ENCODE data around the gene MRPL4.
A peak's percentile ranks its signal among the peaks of the same experiment; 100 is the strongest.

The MRPL4 gene

GRCh38 chr19:10286803-10287737 is 35.1 kb downstream of the MRPL4 start, which contains the start of gene ICAM4:
Gene ICAM4, plus strand, starts transcription at chr19:10286955. Its CDS starts 58 bp downstream, at chr19:10287013.
- DNase-seq, result peak in 1 of 58 donors; percentile 5

GRCh38 chr19:10288662-10289166 is 36.7 kb downstream of the MRPL4 start:
- peak in 27 of 58 donors; percentile 8 to 62 (median 35) for DNase-seq

- peak in 33 of 58 donors; percentile 11 to 86 (median 50) for DNase-seq
These were observed 37.3 kb downstream of the MRPL4 start for GRCh38 chr19:10289167-10289835.

- DNase-seq, result peak in 37 of 58 donors; percentile 11 to 86 (median 45)
These were observed 37.9 kb downstream of the MRPL4 start, which contains the start of gene ICAM5 for GRCh38 chr19:10289836-10290356. Gene ICAM5, plus strand, starts transcription at chr19:10289952. Its CDS starts 92 bp downstream, at chr19:10290044.

- DNase-seq, result peak in 6 of 58 donors; percentile 3 to 49 (median 25)
These were observed 38.4 kb downstream of the MRPL4 start for GRCh38 chr19:10290357-10290875.

GRCh38 chr19:10290876-10291553 is 39.0 kb downstream of the MRPL4 start:
- DNase-seq, result peak in 32 of 58 donors; percentile 7 to 68 (median 19)

GRCh38 chr19:10291554-10292205 is 39.7 kb downstream of the MRPL4 start:
- no peak for DNase-seq

- DNase-seq, result peak in 36 of 58 donors; percentile 2 to 68 (median 28)
These were observed 40.3 kb downstream of the MRPL4 start for GRCh38 chr19:10292206-10292788.

- no peak for DNase-seq
These were observed 41.0 kb downstream of the MRPL4 start for GRCh38 chr19:10292789-10293636.

GRCh38 chr19:10293637-10294367 is 41.8 kb downstream of the MRPL4 start:
- DNase-seq, result no peak

GRCh38 chr19:10294368-10294697 is 42.3 kb downstream of the MRPL4 start:
- no peak for DNase-seq

- DNase-seq, result no peak
These were observed 43.4 kb downstream of the MRPL4 start for GRCh38 chr19:10295305-10295846.

- DNase-seq, result no peak
These were observed 44.0 kb downstream of the MRPL4 start for GRCh38 chr19:10295847-10296591.

GRCh38 chr19:10299545-10300458 is 47.8 kb downstream of the MRPL4 start:
- DNase-seq, result peak in 26 of 58 donors; percentile 6 to 65 (median 28)

GRCh38 chr19:10305139-10305806 is 53.3 kb downstream of the MRPL4 start:
- peak in 48 of 58 donors; percentile 6 to 82 (median 39) for DNase-seq

Measured in anterior cingulate cortex (tissue), 58 donors.